ES-I3 (cell line): ENCODE results near the gene UST.

Experiments
- H3K36me3 ChIP-seq: 2 replicates; pipeline ENCODE4 v1.6.1; 2013; ENCODE audit warnings: mild to moderate bottlenecking, low read length, control low read depth, moderate library complexity; ENCODE audit not compliant: insufficient read depth
- H3K4me1 ChIP-seq: 2 replicates; pipeline ENCODE4 v1.6.1; 2013; ENCODE audit warnings: mild to moderate bottlenecking, control low read depth, low read length; ENCODE audit not compliant: insufficient read depth
- H3K9ac ChIP-seq: 2 replicates; pipeline ENCODE4 v1.6.1; 2013; ENCODE audit warnings: low read depth, mild to moderate bottlenecking, low read length, moderate library complexity
- H3K9me3 ChIP-seq: 2 replicates; pipeline ENCODE4 v1.6.1; 2013; ENCODE audit warnings: mild to moderate bottlenecking, low read length, moderate library complexity; ENCODE audit not compliant: control insufficient read depth, insufficient read depth

UST gene

DNA sequence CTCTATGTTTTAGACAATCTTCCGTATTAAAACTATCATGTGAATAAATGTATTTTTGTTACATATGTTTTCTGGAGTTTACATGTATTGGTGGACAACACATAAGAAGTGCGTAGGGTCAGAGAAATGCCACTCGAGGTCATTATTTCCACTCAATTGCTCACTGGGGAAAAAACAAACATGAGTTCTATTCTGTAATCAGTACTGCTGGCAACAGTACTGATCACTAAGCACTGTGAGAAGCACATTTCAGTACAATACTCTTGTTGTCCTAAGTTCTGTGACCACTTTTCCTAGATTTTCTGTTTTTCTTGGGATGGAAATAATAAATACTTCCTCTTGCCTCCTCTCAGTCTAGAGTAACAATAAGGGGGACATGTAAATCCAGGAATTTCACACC, 44.5 kb downstream of the UST start:
- Histone ChIP-seq H3K9ac (no peak overlapping the region), H3K4me1 (peaks cover 14% of the 10 kb centered on the region; the same call in 1 of the 2 replicates), H3K9me3 (peaks cover 12% of the 10 kb centered on the region), H3K36me3 (peaks cover 3% of the 10 kb centered on the region; the same call in 1 of the 2 replicates)

DNA sequence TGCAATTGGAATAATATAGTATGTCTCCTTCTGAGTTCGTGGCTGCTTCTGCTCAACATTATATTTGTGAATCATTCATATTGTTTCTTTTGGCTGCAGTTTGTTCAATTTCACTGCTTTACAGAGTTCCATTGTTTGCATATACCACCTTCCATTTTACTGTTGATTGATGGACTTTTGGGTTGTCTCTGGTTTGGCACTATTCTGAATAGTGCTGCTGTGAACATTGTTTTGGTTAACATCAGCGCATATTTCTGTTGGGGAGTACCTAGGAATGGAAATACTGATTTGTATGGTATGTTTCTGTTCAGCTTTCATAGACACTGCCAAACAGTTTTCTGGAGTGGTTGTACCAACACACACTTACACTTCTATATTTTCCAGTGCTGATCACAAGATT, 46.9 kb downstream of the UST start:
- Histone ChIP-seq H3K9ac (no peak overlapping the region), H3K36me3 (peaks cover 3% of the 10 kb centered on the region; the same call in 1 of the 2 replicates), H3K4me1 (peaks cover 14% of the 10 kb centered on the region; the same call in 1 of the 2 replicates), H3K9me3 (peaks cover 12% of the 10 kb centered on the region)

DNA sequence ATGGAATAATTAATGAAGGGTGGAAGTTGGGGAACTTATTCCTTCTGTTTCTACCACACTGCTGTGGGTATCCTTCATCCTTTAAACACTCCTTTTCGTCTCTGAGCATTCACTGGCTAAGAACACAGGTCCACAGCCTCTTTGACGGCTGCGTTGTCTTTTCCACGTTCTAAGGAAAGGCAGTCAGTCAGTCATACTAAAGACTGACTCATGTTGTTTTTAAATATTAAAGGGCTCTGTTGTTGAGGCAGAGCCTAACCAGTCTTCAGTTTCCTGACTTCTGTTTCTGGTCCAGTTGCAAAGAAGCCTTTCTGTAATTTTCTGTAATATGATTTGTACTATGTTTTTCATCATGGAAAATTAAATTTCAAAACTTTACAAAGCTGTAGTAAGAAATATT, 48.0 kb downstream of the UST start:
- Histone ChIP-seq H3K4me1 (peaks cover 14% of the 10 kb centered on the region; the same call in 1 of the 2 replicates), H3K9me3 (peaks cover 12% of the 10 kb centered on the region), H3K9ac (no peak overlapping the region), H3K36me3 (peaks cover 3% of the 10 kb centered on the region; the same call in 1 of the 2 replicates)

DNA sequence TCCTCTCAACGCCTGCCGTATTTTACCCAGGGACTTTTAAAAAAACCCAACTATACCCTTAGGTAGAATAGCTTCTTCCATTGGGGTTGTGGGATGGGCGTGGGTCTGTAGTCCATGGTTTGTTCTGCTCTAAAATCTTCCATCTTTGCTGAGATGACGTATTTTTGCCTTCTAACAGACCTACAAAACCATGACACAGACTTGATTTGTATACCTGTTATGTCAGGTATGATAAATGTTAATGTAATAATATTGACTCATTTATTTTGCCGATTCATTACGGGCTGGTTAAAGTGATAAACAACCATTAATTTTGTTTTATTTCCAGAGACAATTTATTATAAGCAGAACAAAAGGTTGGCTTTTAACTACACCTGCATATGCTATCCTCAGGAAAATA, 48.7 kb downstream of the UST start:
- Histone ChIP-seq H3K4me1 (peaks cover 13% of the 10 kb centered on the region; the same call in 1 of the 2 replicates), H3K36me3 (peaks cover 3% of the 10 kb centered on the region; the same call in 1 of the 2 replicates), H3K9me3 (peaks cover 12% of the 10 kb centered on the region), H3K9ac (no peak overlapping the region)

DNA sequence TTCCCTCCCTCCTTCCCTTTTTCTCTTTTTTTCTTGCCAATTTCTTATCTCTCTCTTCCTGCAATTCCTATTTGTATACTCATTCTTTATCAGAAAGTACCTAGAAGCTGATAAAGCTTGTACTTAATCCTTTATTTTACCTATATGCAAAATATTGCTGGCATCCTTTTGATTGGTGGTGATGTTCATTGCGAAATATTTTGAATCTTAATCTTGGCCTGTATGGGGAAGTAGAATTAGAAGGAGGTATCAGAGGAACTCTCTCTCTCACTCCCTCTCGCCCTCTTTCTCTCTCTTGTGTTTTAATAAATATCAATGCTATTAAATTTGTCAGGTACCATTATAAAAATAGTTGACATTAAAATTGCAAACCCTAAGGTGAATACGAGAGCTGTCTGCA, 52.8 kb downstream of the UST start:
- no peaks in the 10 kb centered on the region for H3K36me3 ChIP-seq
- peaks cover 15% of the 10 kb centered on the region for H3K4me1 ChIP-seq
- H3K9ac ChIP-seq, result no peak overlapping the region
- H3K9me3 ChIP-seq, result no peaks in the 10 kb centered on the region

DNA sequence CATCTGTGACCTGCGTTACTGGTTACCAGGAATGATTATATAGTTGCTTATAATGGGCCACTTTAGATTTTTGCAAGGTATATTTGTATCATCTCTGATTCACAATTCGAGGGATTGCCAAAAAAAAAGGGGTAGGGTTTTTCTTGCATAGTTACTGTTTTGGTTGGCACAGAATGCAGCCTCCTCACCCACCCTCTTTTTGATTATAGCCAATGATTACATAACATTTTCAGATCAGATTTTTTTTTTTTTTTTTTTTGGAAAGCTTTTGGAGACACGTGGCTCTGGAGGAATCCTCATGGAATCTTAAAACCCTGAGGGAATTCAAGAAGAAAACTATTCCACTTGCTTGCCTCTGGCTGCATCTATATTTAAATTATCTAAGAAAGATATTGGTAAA, 53.7 kb downstream of the UST start:
- Histone ChIP-seq H3K9me3 (no peaks in the 10 kb centered on the region), H3K36me3 (no peaks in the 10 kb centered on the region), H3K4me1 (peaks cover 16% of the 10 kb centered on the region), H3K9ac (no peak overlapping the region)

DNA sequence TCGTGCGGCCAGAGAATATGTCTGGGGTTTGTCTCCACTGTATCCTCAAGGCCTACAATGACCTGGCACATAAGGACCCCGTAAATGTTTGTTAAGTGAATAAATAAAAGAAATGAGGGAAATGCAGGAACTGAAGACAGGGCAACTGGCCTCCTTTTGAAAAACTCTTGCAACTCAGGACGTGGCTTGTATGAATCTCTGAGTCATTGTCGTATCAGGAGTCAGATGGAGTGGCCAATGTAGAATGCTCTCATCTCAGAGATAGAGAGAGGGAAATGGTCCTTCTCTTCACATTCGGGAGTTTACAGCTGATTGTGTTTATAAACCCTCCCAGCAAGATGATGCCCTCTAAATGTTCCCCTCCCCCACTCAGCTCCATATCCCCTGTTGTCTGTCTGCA, 57.1 kb downstream of the UST start:
- Histone ChIP-seq H3K4me1 (peaks cover 22% of the 10 kb centered on the region), H3K9ac (no peak overlapping the region), H3K36me3 (peaks cover 3% of the 10 kb centered on the region; the same call in 1 of the 2 replicates), H3K9me3 (no peaks in the 10 kb centered on the region)

DNA sequence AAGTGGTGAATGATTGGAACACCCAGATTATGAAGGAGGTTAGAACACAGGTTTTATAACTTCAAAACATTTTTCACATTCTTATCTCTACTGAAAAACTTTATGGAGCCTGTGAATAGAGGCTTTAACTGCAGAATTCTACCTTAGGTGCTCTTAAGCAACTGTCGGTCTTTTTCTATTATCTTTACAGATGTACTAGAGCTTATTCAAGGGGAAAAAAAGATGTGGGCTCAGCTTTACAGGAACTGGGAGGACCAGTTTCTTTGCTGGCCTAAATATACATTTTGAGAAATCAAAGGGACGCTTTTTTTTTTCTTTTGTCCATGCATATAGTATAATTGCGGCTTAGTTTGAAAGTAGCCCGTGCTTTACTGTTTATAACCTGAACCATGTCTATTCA, 58.9 kb downstream of the UST start:
- Histone ChIP-seq H3K9ac (no peak overlapping the region), H3K9me3 (no peaks in the 10 kb centered on the region), H3K4me1 (peaks cover 22% of the 10 kb centered on the region), H3K36me3 (peaks cover 3% of the 10 kb centered on the region; the same call in 1 of the 2 replicates)

DNA sequence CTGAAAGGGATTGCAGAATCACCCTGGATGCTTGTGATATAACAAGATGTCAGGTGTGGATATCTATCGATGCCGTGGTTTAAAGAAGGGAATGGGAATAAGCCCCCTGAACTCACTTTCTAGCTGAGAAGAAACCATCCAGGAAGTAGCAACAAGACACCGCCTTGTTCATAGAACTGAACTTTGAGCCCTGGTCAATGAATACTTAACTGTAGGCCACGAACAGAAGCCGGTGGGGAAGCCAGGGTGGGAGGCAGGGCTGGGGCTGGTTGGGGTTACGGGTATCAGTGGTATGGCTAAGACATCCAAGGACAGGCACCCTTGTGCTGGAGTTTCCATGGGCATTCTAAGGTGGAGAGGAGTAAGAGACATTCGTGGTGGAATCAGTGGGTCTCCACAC, 61.0 kb downstream of the UST start:
- Histone ChIP-seq H3K9ac (no peak overlapping the region), H3K36me3 (peaks cover 3% of the 10 kb centered on the region; the same call in 1 of the 2 replicates), H3K9me3 (peaks cover 6% of the 10 kb centered on the region), H3K4me1 (peaks cover 22% of the 10 kb centered on the region)

DNA sequence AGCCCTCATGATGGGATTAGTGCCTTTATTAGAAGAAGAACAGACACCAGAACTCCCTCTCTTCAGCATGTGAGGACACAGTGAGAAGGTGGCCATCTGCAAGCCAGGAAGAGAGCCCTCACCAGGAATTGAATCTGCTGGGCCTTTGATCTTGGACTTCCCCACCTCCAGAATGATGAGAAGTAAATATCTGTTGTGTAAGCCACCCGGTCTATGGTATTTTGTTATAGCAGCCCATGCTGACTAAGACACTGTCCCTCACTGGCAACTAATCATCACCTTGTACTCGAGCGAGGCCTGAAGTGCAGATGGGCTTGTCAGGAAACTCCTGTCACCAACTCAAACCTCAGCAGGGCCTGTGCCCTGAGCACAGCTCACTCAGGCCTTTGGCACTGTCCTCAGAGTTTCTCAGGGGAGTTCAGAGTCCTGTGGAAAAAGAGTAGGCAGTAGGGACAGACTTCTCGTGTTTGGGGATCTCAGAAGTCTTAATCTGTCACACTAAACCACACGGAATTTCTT, 62.0 kb downstream of the UST start:
- Histone ChIP-seq H3K36me3 (peaks cover 3% of the 10 kb centered on the region; the same call in 1 of the 2 replicates), H3K9ac (no peak overlapping the region), H3K9me3 (peaks cover 6% of the 10 kb centered on the region), H3K4me1 (peaks cover 19% of the 10 kb centered on the region)

DNA sequence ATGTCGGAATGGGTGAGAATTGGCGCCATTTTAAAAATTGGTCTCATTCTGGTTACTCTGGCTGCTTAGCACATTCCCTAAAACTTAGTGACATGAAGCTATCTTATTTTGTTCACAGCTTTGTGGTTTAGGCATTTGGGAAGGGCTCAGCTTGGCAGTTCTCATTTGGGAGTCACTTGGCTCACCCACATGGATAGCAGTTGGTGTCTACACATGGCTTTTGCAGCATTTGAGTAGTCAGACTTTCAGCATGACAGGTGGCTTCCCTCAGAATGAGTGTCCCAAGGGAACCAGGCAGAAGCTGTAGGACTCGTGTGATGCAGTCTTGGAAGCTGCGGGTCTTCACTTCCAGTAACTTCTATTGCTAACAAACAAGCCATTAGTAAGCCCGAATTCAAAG, 64.6 kb downstream of the UST start:
- Histone ChIP-seq H3K36me3 (peaks cover 5% of the 10 kb centered on the region; the same call in 1 of the 2 replicates), H3K4me1 (peaks cover 9% of the 10 kb centered on the region), H3K9me3 (peaks cover 15% of the 10 kb centered on the region), H3K9ac (no peak overlapping the region)

DNA sequence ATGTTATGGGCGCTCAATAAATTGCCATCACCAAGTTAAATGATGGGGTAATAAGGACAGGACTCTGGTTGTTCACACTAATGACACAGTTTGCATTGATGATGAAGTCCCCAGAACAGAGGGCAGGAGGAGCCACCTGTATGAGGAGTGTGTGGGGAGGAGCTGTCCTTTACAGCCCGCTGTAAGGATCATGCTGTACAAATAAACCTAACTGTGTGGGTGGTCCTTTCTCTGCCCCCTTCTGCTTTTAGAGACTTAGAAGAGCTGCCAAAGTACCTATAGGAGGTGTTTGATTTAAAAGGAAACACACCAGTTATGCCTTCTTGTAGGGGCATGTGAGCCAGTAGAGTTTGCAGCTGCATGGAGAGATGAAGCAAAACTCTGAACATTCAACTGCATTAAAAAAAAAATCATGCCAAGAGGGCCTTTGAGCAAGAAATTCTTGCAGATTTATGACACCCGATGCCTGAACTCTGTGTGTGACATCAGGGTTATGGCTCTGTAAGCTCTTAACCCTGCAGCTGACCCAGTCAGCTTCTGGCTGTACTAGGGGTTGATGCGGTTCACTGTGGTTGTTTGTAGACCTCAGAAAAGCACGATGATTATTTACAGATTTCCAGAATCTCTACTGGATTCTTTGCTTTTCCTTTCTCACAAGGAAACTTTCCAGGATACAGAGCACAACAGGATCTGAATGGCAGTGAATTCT, 67.4 kb downstream of the UST start:
- Histone ChIP-seq H3K9me3 (peaks cover 15% of the 10 kb centered on the region), H3K9ac (no peak overlapping the region), H3K4me1 (peaks cover 27% of the 10 kb centered on the region), H3K36me3 (0 out of 2 replicates have a peak, but pooled peaks cover 2% of the 10 kb centered on the region)

DNA sequence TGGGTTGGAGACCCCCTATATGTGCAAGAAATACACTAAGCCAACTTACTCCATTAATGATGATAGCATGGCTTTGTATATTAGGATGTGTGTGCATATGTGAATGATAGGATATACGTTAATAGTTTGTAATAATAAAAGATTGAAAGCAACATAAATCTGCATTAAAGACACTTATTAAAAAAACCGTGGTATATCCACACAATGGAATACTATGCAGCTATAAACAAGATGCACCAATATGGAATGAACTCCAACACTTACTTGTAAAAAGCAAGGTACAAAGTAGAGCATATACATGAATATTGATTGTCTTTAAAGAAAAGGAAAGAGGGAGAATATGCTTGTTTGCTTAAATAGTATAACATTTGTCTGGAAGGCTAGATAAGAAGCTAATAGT, 68.0 kb downstream of the UST start:
- Histone ChIP-seq H3K36me3 (0 out of 2 replicates have a peak, but pooled peaks cover 2% of the 10 kb centered on the region), H3K9me3 (peaks cover 15% of the 10 kb centered on the region), H3K4me1 (peaks cover 32% of the 10 kb centered on the region), H3K9ac (no peak overlapping the region)

DNA sequence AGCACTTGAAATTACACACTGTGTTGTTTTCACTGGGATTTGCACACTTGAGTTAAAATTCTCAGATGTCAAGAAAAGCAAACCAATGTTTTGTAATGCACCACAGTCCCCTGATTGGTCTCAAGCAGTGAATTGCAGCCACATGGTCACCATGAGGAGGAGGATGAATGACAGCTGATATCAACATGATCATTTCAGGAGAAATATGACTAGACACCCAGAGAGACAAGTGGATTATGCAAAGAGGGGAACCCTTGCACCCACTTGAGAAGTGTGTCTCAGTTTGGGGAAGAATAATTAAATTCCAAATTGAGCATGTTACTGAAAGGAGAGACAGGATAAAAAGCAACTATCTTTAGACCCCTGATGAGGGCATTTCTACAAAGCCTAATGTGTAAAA, 69.3 kb downstream of the UST start:
- Histone ChIP-seq H3K9ac (no peak overlapping the region), H3K9me3 (peaks cover 15% of the 10 kb centered on the region), H3K4me1 (peaks cover 36% of the 10 kb centered on the region), H3K36me3 (0 out of 2 replicates have a peak, but pooled peaks cover 2% of the 10 kb centered on the region)

DNA sequence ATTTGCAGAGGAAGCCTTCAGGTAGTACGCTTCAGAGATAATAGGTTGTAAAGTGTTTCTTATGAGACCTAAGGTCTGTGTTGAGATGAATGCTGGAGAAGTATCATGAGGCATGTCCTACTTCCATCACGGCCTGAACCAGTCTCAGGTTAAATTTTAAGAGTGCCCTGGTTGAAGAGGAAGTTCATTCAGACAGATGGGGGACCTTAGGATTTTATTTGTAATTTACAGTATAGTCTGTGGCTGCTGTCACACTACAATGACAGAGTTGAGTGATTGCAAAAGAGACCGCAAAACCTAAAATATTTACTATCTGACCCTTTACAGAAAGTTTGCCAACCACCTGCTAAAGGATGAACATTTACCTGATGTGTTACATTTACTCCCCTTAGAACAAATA, 70.9 kb downstream of the UST start:
- Histone ChIP-seq H3K9ac (no peak overlapping the region), H3K9me3 (peaks cover 9% of the 10 kb centered on the region), H3K4me1 (peaks cover 36% of the 10 kb centered on the region), H3K36me3 (0 out of 2 replicates have a peak, but pooled peaks cover 2% of the 10 kb centered on the region)
